NCI-H1092 treated with DMSO at 0.1 percent for 48 hours (cell line): ENCODE data around the gene APOE.
"Not testable (repeated sequence)": the region's sequence is repeated elsewhere in the genome, so short reads cannot be mapped to it uniquely, and the experiment has no call there.

Experiments
- DNase-seq: peaks from one replicate; lab custom pipeline; 2025; lab: John Stamatoyannopoulos, UW

Gene APOE

DNA sequence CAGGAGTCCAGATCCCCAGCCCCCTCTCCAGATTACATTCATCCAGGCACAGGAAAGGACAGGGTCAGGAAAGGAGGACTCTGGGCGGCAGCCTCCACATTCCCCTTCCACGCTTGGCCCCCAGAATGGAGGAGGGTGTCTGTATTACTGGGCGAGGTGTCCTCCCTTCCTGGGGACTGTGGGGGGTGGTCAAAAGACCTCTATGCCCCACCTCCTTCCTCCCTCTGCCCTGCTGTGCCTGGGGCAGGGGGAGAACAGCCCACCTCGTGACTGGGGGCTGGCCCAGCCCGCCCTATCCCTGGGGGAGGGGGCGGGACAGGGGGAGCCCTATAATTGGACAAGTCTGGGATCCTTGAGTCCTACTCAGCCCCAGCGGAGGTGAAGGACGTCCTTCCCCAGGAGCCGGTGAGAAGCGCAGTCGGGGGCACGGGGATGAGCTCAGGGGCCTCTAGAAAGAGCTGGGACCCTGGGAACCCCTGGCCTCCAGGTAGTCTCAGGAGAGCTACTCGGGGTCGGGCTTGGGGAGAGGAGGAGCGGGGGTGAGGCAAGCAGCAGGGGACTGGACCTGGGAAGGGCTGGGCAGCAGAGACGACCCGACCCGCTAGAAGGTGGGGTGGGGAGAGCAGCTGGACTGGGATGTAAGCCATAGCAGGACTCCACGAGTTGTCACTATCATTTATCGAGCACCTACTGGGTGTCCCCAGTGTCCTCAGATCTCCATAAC is at the start of gene APOE:
APOE (plus strand) TSS at position 360 of the 724 bp plus-strand sequence. CDS start 829 bp downstream, outside the sequence.
- no peak for DNase-seq

DNA sequence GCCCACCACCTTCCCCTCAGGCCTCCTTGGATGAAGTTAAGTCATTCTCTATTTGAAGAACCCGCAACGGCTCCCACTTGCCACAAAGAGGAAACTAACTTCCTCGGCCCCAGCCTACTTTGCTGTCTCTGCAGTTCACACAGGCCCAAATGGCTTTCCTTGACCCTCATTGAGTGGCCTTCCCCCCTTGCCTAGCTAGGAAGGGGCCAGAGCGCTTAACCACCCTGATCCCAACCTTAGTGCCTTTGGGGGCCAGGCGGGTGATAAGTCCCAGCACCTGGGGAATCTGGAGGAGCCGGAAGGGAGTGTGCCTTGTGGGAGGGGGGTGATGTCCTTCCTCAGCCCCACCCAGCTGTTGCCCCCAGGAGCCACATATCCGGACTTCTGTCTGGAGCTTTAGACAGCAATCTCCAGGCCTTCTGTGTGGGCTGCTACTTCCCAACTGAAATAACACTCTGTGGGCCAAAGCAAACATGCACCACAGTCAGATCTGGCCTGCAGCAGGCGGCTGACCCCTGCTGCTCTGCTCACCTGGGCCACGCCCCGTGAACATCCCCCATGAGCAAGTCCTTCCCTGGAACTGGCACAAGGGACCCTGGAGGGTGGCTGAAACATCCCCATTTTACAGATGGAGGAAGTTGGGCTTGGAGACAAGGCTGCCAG is 49.0 kb upstream of the APOE start:
- DNase-seq: no peak

DNA sequence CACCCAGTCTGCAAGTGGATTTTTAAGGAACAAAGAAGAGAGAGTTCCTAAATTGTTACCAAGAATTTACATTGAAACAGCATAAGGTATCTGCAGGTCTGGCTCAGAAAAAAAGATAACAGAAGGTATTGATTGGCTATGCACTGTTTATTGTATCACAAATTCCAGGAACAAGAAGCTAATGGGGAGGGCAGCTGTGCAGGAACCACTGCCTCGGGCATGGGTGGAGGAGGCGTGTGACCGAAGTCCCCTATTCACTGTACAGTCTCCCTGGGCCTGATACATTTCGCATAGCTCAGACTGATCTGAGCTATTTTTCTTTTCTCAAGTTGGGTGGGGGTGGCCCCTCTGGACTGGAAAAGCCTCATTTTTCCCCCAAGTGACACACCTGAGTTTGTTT is 47.8 kb upstream of the APOE start:
- DNase-seq: no peak

DNA sequence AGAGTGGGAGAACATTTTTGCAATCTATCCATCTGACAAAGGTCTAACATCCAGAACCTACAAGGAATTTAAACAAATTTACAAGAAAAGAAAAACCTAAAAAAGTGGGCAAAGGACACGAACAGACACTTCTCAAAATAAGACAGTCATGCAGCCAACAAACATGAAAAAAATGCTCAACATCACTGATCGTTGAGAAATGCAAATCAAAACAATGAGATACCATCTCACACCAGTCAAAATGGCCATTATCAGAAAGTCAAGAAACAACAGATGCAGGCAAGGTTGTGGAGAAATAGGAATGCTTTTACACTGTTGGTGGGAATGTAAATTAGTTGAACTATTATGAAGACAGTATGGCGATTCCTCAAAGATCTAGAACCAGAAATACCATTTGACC is 44.0 kb upstream of the APOE start:
- not testable (repeated sequence) for DNase-seq

DNA sequence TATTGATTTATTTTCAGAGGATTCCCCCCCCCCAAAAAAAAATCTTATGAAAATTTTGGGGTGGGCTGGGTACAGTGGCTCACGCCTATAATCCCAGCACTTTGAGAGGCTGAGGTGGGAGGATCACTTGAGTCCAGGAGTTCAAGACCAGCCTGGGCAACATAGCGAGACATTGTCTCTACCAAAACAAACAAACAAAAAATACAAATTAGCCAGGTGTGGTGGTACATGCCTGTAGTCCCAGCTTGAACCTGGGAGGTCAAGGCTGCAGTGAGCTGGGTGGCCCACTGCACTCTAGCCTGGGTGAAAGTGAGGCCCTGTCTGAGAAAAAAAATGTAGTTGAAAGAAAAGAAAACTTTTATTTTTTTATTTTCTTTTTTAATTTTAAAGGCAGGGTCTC is 41.6 kb upstream of the APOE start:
- no peak for DNase-seq

DNA sequence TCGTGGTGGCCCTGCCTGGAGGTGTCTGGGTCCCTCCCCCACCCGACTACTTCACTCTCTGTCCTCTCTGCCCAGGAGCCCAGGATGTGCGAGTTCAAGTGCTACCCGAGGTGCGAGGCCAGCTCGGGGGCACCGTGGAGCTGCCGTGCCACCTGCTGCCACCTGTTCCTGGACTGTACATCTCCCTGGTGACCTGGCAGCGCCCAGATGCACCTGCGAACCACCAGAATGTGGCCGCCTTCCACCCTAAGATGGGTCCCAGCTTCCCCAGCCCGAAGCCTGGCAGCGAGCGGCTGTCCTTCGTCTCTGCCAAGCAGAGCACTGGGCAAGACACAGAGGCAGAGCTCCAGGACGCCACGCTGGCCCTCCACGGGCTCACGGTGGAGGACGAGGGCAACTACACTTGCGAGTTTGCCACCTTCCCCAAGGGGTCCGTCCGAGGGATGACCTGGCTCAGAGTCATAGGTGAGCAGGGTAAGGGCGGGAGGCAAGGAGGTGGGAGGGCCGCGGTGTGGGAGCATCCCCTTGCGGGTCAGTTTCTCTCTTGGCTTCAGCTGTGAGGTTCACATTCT is 40.3 kb upstream of the APOE start:
- DNase-seq: no peak

DNA sequence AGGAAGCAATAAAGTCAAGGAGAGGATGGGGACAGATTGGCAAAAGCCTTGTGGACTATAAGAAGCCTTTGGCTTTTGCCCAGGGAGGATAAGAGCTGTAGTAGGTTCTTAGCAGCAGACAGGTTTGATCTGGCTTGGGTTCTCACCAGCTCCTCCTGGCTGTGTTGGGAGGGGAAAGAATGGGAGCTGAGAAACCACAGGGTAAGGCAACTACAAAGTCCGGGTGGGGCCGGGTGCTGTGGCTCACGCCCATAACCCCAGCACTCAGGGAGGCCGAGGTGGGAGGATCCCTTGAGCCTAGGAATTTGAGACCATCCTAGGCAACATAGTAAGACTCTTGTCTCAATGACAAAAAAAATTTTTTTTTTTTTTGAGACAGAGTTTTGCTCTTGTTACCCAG is 38.9 kb upstream of the APOE start:
- DNase-seq: no peak

DNA sequence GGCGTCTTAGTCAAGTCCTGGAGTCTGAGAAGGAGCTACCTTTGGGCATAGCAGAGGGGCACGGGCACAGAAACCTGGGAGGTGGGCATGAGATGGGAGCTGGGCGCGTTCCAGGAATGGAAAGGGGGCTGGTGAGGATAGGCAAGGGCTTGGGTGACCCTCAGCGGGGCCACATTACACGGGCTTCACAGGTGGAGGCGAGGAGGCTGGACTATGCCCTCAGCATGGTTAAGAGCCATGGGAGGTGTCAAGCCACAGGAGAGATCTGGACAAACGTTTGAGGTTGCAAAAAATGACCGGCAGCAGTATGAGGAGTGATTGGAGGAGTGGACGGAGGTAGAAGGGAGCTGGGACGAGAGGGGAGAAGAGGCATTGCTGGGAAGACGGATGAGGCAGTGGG is 38.0 kb upstream of the APOE start:
- DNase-seq: no peak

DNA sequence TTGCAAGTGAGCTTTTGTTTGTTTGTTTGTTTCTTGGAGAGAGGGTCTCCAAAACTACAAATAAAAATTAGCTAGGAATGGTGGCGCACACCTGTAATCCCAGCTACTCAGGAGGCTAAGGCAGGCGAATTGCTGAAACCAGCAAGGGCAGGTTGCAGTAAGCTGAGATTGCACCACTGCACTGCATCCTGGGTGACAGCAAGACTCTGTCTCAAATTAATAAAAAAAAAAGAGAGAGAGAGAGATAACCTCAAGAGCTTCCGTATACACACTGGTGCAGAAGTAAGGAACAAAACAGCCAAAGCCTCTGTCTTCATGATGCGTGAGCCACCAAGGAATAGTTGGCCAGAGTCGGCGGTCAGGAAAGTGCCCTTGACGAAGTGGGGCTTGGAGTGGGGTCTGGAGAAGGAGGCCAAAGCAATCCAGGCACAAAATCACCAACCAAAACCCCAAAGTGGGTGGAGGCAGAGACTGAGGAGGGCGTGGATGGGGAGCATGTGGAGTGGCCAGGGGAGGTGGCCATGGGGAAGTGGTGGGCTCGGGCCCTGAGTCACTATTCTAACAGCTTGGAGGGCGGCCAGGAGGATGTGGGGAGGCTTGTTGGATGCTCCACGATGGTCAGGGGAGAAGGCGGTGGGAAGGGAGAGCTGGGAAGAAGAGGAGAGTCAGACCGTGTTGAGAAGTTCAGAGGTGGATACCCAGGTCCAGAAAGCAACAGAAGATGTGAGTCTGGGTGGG is 35.7 kb upstream of the APOE start:
- no peak for DNase-seq

DNA sequence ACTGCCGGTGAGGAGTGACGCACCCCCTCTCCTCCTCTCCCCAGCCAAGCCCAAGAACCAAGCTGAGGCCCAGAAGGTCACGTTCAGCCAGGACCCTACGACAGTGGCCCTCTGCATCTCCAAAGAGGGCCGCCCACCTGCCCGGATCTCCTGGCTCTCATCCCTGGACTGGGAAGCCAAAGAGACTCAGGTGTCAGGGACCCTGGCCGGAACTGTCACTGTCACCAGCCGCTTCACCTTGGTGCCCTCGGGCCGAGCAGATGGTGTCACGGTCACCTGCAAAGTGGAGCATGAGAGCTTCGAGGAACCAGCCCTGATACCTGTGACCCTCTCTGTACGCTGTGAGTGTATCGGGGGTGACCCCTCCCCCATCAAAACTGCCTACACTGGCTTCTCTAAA is 33.8 kb upstream of the APOE start:
- DNase-seq: no peak

DNA sequence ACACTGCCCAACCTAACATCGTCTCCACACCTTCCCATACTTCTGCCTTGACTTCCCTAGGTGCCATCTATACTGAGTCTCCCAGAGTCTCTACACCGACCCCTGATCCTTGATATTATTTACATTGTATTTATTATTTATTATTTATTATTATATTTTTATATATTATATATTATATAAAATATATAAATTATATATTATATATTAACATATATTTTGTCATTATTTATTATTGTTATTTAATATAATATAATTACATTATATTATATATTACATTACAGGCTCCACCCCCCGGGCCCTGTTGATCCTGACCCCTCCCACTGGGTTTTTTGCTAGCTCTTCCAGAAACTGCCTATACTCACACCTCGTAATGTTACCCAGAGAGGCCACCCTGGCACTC is 32.9 kb upstream of the APOE start:
- DNase-seq: no peak

DNA sequence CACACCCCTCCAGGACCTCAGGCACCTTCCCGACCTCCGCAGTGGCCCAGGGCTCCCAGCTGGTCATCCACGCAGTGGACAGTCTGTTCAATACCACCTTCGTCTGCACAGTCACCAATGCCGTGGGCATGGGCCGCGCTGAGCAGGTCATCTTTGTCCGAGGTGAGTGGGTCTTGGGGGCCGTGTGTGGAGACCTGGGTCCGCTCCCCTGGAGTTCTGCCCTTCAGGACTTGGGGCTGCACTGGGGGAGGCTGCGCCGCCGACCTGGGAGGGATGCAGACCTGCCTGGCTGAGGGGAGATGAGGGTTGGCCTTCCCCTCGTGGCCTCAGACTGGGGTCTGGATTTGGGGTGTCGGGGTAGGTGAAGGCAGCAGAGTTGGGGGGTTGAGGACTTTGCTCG is 31.3 kb upstream of the APOE start:
- DNase-seq: no peak

DNA sequence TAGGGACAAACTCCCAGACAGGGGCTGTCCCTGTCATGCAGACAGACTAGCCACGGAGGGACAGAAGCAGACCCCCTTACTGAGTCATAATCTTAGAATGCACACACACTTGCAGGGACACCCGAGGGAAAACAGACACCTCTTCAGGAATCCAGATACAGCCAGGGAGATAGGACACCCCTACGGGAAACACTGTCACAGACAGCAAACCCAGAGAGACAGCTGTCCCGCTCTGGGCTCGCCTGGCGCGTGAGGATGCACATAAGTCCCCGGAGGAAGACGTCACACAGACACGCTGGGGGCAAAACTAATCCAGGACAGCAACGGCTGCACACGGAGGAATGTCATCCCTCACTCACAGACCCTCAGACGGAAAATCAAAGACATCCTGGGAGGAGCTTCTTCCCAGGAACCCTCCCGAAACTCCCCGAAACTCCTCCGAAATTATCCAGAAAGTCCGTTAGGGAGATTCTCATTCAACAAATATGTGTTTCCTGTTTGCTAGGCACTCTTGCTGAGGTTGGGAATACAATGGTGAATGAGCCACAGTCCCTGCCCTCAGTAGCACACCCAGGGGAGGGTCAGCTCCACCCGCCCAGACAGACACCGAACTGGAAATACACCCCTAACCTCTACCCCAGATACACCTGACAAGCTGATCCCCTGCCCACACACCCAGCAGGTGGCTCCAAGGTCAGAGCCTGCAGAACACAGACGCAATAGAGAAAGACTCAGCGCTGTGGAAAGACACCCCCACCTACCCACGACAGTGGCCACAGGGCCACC is 29.7 kb upstream of the APOE start:
- DNase-seq: no peak

DNA sequence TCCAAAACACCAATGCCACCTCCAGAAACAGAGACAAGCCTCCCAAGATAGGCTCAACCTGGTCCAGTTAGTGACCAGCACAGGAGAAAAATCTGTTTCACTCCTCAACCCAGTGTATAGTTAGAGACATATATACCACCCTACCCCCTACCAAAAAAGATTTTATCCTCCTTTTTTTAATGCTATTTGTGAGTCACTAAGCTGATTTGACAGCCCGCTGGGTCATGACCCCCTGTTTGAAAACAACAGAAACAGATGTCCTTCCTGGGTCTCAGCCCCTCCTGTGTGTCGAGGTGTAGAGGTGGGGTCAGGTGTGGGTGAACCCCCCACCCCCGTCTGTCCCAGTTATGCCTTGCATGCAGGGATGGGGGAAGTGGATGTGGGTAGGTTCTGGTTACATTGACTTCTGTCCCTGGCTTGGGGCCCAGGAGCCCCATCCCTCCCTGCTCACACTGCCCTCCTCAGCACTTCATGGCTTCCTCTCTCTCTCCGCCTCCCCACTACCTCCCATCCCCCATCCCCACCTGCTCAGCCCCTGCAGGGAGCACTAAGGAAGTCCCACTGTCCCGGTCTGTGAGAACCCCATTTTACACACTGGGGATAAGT is 28.6 kb upstream of the APOE start:
- DNase-seq: peak; percentile 16

DNA sequence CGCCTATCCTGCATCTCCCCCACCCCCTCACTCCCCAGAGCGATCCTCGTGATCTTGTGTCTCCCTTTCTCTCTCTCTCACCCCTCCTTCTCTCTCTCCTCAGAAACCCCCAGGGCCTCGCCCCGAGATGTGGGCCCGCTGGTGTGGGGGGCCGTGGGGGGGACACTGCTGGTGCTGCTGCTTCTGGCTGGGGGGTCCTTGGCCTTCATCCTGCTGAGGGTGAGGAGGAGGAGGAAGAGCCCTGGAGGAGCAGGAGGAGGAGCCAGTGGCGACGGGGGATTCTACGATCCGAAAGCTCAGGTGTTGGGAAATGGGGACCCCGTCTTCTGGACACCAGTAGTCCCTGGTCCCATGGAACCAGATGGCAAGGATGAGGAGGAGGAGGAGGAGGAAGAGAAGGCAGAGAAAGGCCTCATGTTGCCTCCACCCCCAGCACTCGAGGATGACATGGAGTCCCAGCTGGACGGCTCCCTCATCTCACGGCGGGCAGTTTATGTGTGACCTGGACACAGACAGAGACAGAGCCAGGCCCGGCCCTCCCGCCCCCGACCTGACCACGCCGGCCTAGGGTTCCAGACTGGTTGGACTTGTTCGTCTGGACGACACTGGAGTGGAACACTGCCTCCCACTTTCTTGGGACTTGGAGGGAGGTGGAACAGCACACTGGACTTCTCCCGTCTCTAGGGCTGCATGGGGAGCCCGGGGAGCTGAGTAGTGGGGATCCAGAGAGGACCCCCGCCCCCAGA is 27.3 kb upstream of the APOE start:
- DNase-seq: no peak

DNA sequence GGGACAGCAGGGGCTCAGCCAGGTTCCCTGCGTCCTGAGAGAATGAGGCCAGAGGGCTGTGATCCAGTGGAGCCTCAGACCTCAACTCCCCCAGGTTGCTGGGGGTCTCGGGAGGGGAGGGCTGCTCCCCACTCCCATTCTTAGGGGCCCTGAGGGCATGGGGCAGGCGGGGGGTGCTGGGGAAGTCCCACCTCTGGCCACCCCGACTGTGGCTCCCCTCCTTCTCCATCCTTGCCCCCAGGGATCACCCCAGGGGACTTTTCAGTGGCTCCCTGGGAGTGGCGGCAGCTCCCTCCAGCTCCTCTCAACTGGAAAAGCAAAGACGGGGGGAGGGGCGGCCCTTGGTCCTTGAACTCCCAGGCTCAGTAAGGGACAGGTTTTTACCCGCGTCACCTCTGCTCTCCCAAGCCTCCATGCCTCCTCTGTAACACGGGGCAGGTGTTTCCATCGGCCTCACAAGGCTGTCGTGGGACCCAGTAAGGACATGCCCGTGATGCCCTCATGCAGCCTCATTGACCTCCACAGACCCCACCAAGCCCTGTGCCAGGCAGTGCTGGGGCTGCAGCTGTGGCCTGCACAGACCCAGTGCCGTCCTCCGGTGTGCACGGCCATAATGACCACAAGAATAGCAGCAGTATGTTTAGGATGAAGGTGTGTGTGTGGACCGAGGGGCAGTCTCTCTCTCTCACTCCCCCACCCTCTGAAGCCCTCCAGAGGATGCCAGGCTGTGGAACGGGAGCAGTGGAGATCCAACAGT is 26.1 kb upstream of the APOE start:
- DNase-seq: no peak

DNA sequence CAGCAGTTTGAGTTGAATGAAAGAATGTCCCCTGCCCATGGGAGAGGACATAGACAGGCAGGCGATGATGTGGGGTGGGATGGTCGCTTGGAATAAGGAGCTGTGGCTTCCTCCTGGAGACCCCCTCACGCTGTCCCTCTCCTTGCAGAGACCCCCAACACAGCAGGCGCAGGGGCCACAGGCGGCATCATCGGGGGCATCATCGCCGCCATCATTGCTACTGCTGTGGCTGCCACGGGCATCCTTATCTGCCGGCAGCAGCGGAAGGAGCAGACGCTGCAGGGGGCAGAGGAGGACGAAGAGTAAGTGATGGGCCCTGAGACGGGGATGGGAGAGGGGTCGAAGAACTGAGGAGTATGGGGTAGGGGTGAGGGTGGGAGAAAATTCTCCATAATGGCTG is 23.5 kb upstream of the APOE start:
- no peak for DNase-seq

DNA sequence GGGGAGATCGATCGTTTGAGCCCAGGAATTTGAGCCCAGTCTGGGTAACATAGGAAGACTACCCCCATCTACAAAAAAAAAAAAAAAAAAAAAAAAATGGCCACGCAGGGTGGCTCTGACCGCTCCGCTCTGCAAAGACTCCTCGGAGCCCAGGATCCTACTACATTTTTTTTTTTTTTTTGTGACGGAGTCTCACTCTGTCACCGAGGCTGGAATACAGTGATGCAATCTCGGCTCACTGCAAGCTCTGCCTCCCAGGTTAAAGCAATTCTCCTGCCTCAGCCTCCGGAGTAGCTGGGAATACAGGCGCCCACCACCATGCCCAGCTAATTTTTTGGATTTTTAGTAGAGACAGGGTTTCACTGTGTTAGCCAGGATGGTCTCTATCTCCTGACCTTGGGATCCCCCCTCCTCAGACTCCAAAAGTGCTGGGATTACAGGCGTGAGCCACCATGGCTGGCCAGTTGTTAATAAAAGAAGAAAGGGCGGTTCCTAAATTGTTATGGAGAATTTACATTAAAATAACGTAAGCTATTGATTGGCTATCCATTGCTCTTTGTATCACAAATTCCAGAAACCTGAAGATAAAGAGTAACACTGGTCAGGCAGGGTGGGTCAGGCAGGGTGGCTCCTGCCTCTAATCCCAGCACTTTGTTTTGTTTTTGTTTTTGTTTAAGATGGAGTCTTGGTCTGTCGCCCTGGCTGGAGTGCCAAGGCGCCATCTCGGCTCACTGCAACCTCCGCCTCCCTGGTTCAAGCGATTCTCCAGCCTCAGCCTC is 22.8 kb upstream of the APOE start:
- not testable (repeated sequence) for DNase-seq

DNA sequence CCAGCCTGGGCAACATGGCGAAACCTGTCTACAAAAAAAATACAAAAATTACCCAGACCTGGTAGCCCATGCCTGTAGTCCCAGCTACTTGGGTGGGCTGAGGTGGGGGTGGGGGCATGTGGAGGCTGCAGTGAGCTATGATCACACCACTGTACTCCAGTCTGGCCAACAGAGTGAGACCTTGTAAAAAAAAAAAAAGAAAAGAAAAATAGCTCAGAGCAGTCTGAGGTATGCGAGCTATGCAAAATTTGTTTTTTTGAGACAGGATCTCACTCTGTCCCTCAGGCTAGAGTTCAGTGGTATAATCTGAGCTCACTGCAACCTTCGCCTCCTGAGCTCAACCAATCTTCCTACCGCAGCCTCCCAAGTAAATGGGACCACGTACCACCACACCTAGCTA is 21.7 kb upstream of the APOE start:
- DNase-seq: no peak
